ENCODE results near the gene MAP4.

DNA sequence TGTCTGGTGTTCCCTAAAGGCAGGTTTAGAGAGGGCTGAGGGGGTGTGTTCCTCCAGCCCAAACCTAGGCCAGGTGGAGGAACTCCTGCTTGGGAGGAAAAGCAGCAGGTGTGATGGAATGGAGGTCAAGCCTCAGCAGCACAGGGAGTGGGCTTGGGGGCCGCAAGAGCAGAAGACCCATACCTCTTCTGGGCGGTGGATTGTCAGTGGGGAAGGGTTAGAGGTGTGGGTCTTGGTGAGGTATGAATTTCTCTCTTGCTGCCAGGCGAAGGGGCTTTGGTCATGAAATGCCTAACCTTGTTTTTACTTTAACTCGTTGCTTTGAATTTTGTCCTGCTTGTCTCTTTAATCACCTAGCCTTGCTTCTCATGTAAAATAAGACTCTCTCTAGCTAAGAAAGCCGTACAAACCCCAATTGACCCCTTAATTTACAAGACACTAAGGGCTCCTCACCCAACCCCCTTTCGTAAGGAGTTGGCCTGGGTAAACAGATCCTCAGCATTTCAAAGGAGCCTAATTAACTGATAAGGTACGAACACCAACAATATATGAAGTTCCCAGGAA is 174.3 kb downstream of the MAP4 start:
- TF ChIP-seq, protein P1, sequence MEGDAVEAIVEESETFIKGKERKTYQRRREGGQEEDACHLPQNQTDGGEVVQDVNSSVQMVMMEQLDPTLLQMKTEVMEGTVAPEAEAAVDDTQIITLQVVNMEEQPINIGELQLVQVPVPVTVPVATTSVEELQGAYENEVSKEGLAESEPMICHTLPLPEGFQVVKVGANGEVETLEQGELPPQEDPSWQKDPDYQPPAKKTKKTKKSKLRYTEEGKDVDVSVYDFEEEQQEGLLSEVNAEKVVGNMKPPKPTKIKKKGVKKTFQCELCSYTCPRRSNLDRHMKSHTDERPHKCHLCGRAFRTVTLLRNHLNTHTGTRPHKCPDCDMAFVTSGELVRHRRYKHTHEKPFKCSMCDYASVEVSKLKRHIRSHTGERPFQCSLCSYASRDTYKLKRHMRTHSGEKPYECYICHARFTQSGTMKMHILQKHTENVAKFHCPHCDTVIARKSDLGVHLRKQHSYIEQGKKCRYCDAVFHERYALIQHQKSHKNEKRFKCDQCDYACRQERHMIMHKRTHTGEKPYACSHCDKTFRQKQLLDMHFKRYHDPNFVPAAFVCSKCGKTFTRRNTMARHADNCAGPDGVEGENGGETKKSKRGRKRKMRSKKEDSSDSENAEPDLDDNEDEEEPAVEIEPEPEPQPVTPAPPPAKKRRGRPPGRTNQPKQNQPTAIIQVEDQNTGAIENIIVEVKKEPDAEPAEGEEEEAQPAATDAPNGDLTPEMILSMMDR (IDR thresholded peaks at IDR 0.05), result no peak
- TF ChIP-seq POLR2A (IDR thresholded peaks at IDR 0.05), result no peak

Data from body of pancreas (tissue), 4 donors.